Activated effector memory CD4-positive, alpha-beta T cell treated with anti-CD3 and anti-CD28 coated beads, Interleukin-2, amount 50 U/mL, for 16 hours (primary cell): ENCODE measurements around the gene HOXA7.

Source experiments
- DNase-seq: peaks from one replicate; pipeline ENCODE4 v3.0.0-alpha.2; 2020

The HOXA7 gene

GRCh38 chr7:27104341-27105058 lies 52.0 kb downstream of the HOXA7 start:
- no peak for DNase-seq
